Measurements from ENCODE around the gene ANK3.
A peak's percentile ranks its signal among the peaks of the same experiment; 100 is the strongest.

Gene ANK3

DNA sequence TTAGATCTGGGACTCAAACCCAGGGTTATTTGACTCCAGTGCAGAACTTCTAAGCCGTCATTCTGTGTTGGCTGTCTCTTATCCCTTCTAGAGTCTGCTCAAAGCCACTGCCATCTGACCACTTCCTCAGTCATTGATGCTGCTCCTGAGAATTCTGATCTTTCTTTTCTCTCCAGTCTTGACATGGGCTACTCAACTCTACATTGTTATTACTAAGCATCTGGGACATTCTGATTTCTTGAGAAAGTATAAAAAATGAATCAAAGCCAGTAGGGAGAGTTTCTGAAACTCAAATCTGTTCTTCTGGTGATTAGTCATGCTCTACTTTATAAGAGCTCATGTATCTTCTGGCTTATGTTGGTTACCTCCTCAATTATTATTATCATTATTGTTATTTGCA lies 48.7 kb downstream of the ANK3 start:
- peak; percentile 42 for DNase-seq

DNA sequence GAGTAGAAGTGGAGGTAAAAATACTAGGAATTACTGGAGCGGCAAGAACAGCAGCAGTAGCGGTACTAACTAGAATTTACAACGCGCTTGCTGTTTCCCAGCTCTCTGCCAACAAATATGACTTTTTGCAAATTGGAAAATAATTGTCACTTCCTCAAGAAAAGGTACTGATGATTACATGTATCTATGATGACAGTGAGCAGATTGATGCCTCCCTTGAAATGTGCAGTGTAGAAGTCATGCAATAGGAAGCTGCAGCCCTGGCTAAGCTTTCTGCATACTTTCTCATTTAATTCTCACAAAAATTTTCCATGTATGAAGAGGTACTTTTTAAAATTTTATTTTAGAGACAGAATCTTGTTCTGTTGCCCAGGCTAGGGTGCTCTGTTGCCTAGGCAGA lies 49.9 kb downstream of the ANK3 start:
- no peak for DNase-seq

DNA sequence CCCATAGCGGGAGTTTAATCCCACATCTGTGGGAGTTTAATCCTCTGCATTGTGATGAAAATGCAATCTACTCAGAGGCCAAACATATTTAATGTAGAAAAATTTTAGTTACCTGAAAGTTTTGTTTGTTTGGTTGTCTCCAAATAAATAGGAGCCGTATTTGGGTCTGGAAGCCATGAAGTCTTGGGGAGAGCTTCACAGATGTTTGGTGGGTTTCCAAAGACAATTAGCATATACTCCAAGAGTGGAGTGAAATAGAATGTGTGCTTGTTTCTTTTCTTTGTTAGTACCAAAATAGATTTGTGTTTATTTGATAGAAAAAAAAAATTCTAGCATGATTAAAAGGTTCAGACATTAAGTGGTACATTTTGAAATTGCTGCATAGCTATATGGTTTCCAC lies 50.9 kb downstream of the ANK3 start:
- DNase-seq = no peak

DNA sequence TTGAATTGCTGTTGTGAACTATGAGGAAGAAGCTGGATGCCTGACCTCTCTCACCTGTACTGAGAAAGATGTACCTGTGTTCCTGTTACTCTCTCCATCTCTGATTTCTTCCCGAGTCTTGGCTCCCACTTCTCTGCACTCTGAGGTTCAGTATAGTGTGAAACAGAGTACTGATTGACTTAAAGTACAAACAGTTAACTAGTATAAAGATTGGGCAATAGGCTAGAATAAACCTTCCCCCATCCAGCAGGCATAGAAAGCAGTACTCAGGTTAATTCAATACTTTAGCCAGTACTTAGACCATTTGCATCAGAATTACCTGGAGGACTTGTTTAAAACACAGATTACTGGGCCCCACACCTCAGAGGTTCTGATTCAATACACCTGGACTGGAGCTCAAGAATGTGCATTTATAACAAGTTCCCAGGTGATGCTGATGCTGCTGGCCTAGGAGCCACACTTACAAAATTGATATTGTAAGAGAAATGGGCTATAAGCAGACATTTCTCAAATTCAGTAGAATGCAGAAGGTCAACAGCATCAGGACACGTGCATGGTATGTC lies 51.6 kb downstream of the ANK3 start:
- DNase-seq = no peak

DNA sequence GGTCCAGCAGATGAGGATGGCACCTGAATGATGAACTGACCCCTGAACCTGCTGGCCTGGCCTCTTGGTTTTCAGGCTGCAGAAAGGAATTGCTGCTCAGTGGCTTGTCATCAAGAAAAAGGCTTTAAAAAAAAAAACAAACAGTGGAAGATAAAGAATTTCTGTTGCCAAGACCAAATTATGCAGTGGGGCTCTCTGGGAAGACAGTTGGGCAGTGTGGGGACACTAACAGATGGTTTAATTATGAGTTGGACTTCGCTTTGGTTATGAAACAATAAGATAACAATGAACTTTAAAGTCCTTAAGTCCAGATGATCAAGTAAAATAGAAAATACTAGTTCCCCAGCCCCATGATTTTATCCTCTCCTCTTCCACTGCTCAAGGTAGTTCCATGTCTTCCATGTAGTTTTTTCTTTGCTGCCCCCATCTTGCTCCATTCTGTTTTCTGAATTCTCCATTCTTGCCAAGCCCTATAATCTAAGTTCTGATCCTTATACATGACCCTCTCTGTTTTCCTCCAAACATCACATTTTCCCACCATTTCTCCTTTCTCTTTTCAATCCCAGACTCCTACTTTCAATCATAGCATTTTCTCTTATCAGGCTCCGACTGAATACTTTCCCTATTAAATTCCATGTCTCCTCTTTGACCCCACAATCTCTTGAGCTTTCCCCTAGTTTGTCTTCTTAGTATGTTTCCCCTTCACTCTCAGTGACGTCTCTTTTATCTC lies 52.6 kb downstream of the ANK3 start:
- no peak for DNase-seq

DNA sequence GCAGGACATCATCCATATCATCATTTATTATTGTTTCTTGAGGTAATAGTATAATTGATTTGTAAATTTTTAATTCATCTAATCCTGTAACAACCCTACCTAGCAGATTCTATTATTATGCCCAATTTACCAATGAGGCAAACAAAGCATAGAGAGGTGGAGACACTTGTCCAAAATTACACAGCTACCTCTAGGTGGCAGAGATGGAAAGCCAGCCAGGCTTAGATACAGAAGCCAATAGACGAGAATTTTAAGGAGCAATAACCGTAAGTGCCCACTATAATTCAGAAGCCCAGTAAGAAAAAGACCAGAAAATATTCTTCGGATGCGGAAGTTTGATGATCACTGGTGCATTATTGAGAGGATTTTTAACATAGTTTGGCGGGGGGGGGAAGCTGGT lies 54.0 kb downstream of the ANK3 start:
- DNase-seq = no peak

DNA sequence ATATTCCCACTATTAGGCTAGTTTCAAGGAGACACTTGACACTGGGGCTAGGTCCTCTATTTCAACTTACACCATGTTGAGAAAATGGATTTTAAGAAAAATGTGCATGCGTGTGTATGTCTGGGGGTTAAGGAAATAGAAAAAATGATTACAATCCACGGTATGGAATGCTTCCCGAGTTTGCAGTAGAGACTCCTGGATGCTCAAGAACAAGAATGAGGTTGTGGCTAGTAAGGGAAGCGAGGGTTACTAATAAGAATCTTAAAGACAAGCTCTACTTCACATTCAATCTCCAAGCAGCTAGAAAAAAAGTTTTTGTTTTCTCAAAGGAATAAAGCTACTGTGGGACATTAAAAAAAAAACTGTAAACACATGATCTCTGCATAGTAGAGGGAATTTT lies 54.7 kb downstream of the ANK3 start:
- no peak for DNase-seq

DNA sequence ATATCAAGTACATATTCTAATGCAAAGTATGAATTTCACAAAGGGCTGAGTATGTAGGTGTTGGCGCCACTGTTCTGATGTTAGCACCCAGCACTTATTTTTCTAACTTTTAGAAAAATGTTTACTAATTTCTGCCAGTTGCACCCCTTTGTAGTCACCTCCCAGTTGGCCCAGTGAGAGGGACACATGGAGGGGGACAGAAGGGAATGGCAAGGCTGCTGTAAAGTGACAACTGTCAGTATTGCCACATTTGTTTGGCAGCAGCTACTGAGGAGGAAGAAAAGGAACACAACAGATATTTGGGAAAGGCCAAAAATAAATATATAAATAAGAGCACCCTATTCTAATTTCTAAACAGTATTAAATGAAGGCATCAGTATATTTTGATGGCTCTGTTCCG lies 57.3 kb downstream of the ANK3 start:
- DNase-seq = no peak

DNA sequence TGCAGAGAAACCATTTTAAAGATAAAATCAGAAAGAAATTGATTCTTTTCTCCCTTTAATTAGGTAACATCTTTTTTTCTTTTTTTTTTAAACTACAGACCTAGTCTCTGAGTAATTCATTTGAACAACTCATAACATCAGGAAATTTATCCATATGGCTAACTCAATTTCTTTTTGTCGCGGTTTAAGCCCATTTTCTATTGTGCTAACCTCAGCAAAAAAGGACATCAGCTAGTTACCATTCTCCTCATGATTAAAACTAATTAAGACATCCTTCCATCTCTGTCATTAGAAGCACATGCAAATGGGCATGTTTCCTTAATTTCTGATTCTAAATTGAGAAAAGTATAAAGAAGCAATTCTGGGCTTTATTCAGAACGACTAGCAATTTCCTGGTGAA lies 57.8 kb downstream of the ANK3 start:
- DNase-seq = no peak

DNA sequence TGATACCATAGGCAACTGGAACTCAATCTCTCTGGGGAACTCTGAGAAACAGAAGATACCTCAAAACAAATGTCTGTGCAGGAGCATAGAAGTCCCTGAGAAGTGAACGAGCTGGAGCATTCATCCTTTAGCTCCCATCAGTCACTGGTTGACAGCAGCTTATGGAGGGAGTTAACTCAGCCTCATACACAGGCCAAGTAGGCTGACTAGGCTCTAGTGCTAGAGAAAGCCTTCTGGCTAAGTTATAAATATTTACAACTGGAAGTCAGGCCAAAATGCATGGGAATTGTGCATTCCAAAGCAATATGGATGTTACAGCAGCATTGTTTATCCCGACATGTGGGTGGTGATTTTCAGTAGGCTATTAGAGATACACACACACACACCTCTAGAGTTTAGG lies 66.5 kb downstream of the ANK3 start:
- DNase-seq = no peak

DNA sequence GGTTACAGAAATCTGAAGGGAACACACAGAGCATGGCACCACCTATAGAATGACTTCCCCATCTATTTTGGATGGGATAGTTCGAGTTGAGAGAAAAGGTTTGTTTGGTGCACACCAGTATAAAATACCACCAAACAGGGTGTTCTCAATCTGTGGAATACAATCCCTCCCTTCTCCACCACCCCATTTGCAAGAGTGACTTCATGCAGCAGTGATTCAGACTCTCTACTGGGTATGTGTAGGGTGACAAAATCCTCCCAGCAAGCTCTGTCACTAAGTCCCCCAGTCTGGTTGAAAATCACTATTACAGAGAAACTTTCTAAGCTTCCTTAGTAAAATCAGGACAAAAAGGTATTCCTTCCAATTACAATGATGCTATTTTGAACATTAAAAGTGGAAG lies 69.0 kb downstream of the ANK3 start:
- DNase-seq = no peak

DNA sequence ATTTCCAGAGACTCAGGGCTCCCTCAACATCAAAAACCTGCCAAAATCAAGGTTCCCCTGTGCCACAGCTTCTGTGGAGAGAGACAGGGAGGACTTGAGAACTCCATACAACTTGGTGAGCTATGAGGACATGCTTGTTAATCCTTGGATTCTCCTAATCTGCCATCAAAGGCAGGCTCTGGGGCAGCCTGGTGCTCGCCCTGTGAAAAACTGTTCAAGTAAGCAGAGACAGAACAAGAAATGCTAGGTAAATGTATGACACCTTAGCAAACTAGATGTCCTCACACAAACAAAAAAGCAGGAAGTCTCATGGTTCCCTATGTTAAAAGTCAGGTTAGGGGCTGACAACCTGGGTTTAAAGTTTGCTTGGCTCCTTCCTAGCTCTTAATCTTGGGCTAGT lies 73.6 kb downstream of the ANK3 start:
- DNase-seq = no peak

DNA sequence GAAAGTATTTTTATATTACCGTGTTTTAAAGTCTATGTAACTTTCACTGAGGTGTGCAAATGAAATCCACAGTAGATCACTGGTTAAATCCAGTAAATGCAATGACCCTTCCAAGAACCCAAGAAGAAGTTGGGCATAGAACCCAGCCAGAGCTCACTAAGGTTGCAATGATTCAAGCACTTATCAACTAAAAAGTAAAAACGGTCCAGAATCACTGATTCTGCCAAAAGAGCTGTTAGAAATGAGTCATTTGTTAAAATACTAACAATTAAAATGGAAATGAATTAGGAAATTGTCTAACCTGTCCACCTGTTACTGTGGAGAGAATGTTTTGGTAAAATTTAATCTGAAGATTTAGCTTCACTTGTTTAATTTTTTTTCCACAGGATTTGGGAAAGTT lies 74.4 kb downstream of the ANK3 start:
- DNase-seq = no peak

DNA sequence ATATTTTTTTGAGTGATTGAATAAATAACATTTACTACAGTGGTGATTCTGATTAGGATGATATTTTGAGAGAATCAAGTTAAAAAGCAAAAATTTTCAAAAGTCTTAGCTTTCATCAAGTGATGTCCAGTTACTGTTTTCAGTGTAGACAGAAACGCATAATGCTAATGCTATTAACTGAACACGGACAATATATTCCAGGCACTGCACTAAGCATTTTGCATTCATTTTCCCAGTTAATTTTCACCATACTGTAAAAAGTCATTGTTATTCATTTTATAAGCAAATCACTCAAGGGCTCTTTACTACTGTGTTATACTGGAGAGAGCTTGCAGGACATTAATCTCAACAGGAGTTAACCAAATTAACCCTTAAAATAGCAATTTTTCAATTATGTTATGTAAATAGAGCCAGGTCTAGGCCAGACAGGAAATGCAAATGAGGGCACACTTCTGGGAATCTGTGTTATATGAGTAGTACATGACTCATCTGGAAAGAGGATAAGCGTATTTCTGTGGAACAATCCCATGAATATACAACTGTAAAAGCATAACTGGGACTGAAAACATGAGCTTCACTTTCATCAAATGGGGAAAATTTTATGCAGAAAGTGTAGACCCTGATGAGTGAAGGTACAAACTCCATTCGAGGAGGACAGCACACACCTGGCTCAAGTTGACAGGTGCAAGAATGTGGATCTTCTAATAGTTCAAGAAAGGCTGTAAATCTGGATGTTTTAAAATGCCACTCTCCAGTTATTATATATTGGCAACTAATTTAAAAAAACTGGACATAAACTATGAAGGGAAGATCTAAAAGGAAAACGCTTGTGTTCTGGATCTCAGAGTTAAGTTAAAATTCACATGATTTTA lies 75.4 kb downstream of the ANK3 start:
- peak; percentile 50 for DNase-seq

DNA sequence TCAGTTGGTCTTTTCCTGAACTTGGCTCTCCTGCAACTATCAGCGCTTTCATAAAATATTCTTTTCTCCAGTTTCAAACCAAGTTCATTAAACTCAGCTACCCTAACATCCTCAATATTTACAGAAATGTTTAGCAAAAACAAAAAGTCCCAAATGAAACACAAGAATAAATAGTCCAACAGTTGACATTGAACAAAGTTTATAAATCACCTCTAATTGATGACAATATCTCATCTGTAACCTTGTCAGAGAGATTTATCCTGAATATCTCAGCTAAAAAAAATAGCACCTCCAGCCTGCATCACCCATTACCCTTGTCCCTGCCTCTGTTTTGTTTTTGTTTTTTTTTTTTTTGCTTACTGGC lies 76.1 kb downstream of the ANK3 start:
- no peak for DNase-seq

DNA sequence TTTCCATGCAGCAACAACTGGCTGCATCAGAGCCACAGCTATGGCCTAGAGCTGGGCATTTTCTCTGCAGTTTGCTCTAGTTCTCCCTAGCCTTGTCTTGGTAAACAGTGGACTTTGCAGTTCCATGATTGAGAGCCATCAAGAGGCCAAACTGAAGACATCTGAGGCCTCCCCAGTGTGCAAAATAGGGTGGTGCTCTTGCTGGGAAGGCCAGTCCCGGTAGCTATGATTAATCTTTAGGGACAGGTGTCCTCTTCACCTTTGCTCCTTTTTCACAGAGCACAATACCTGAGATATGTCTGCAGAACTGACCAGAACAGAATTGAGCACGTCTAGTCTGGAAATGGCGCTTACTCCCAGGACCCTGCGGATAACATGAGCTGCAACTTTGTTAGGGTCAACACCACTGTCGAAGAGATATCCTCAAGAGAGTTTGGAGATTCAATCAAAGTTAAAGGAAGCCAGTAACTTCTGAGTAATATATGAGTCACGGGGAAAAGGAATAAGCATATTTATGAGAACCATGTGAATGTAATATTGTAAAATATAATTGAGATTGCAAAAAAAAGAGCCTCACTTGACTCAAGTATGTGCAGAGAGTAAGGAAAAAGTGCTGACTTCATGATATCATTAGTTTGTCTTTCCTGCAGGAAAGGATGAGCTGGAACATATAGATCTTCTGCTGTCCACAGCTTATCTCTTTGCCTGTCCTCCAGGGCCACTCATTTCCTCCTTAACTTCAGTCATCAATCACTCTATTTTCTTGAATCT lies 76.7 kb downstream of the ANK3 start:
- no peak for DNase-seq

DNA sequence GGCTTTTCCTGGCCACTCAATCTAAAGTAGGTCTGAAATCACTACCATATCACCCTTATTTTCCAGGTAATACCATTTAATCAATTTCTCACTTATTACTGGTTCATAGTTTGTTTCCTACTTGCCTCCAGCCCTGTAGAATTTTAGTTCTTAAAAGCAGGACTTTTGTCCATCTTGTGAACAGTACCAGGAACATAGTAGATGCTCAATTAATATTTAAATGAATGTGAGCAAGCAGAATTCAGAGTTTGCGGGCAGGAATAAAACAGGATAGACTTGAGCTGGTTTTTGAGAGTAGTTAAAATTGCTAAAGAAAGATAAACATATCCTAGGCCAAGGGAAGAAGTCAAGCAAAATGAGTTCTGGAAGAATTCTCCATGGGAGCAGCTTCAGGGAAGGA lies 77.9 kb downstream of the ANK3 start:
- DNase-seq = no peak

DNA sequence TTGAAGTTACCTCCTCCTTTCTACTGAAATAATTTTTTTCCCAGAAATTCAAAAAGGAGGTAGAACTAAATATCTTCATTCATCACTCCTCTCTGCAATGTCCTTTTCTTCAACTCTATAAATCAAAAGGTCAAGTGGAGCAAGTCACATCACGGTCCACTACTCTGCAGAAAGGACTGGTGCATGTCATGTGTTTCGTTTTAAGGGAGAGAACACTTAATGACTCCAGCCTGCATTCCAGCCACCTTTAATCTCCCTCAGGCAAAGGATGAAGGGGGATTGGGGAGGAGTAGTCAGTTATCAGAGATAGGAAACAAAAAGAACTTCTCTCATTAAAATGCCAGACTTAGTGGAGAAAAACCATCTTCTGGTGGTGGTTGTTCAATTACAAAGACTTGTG lies 78.9 kb downstream of the ANK3 start:
- DNase-seq = no peak

DNA sequence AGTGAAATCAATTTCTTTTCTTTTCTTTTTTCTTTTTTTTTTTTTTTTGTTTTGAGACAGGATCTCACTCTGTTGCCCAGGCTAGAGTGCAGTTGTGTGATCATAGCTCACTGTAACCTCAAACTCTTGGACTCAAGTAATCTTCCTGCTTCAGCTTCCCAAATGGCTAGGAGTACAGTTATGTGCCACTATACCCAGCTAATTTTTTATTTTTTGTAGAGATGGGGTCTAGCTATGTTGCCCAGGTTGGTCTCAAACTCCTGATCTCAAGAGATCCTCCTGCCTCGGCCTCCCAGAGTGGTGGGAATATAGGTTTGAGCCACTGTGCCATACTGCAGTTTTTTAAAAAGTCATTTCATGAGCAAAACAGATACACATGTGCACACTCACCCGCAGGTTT lies 79.8 kb downstream of the ANK3 start:
- DNase-seq = no peak

DNA sequence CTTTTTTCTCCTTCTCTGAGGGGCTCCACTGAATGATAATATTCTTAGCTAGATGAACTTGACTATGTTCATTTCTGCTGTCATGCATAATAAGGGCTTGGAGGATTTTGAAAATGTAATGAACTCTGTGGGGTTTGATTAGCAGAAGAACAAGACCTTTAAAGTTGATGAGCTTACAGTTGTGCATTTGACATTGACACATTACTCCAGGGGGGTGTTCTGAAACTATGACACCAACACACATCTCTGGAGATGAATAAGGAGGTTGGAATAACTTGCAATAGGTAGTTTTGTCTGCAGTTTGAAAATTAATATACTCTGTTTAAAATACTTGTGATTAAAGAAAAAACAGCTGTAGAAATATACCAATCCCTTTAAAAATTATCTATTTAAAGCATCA lies 80.3 kb downstream of the ANK3 start:
- DNase-seq = no peak

DNA sequence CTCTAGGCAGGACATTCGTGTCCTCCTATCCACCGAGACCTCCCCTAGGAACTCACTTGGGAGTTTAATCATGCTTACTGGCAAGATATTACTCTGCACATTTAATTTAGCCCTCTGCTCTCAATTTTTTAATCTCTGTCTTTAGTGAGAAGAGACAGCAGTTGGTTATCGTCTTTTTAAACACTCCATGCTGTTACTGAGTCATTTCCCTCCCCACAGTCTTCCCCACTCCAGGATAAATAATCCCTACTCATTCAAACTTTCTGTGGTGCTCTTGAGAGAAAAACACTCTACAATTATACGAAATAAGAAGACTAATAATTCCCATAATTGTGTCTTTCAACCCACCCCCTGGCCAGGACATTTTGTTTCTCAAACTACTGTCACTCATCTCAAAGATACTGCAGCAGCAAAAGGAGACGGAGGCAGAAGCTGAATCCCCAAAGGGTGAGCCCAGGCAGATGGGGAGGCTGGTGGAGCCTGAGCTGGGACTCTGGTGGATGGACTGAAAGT lies 84.2 kb downstream of the ANK3 start:
- no peak for DNase-seq

DNA sequence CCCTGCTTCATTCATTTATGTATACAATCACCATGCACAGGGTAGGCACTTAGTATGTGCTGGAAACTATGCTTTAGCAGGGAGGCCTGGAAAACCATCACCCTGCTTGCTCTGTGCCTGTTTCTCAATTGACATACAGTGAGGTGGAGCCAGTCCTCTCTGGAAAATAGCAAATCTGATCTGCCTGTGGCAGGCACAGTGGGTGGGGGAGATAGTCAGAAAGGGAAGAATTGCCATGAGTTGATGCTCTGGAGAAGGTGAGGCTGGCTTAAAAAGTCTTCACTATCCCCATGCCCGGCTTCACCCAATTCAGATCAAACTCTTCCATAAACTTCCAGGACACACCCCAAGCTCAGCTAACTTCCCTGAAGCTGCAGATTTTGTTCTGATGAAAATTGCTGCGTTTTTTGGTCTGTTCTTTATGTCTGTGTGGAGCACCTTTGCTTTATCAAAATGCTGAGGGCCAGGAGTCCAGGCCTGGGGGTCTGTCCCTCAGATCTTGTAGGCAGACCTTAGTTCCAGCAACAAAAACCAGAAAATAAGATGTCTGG lies 84.8 kb downstream of the ANK3 start:
- DNase-seq = no peak

DNA sequence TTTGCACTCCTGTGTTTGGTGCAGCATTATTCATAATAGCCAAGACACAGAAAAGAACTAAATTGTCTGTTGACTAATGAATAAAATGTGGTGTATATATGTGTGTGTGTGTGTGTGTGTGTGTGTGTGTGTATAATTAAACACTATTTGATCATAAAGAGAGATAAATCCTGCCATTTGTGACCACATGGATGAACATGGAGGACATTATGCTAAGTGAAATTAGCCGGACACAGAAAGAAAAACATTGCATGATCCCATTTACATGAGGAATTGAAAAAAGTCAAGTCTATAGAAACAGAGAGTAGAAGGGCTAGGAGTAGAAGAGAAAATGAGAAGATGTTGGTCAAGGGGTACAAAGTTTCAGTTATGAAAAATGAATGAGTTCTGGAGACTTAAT lies 85.9 kb downstream of the ANK3 start:
- no peak for DNase-seq

Data from activated CD4-positive, alpha-beta T cell treated with anti-CD3 and anti-CD28 coated beads, Interleukin-10, Interleukin-2, amounts not matched to agents 100 ng/mL and 50 ng/mL, durations not matched to agents 16 hours and 8 hours (primary cell).